ENCODE measurements around the gene GIPC1.

GIPC1 gene

GRCh38 chr19:14494411-14494810 is 1.5 kb downstream of the GIPC1 start:
- no peak for DNase-seq (ENCODE audit: low spot score)

GRCh38 chr19:14492756-14493337 is 3.1 kb downstream of the GIPC1 start:
- no peak for DNase-seq (ENCODE audit: low spot score)

GRCh38 chr19:14487370-14488125 is 8.4 kb downstream of the GIPC1 start:
- DNase-seq (ENCODE audit: low spot score): no peak

GRCh38 chr19:14482172-14482941 is 13.6 kb downstream of the GIPC1 start:
- DNase-seq (ENCODE audit: low spot score): no peak

- DNase-seq (ENCODE audit: low spot score): peak; percentile 67
These were observed 15.2 kb downstream of the GIPC1 start for GRCh38 chr19:14480700-14481079.

- DNase-seq (ENCODE audit: low spot score): peak; percentile 52
These were observed 15.8 kb downstream of the GIPC1 start for GRCh38 chr19:14479975-14480699.

GRCh38 chr19:14479309-14479974 is 16.5 kb downstream of the GIPC1 start:
- no peak for DNase-seq (ENCODE audit: low spot score)

- DNase-seq (ENCODE audit: low spot score): no peak
These were observed 17.8 kb downstream of the GIPC1 start for GRCh38 chr19:14478113-14478545.

- DNase-seq (ENCODE audit: low spot score): no peak
These were observed 18.4 kb downstream of the GIPC1 start for GRCh38 chr19:14477418-14478112.

- peak; percentile 79 for DNase-seq (ENCODE audit: low spot score)
These were observed 19.1 kb downstream of the GIPC1 start for GRCh38 chr19:14476673-14477401.

- DNase-seq (ENCODE audit: low spot score): no peak
These were observed 19.6 kb downstream of the GIPC1 start for GRCh38 chr19:14476327-14476672.

- DNase-seq (ENCODE audit: low spot score): peak; percentile 82
These were observed 20.5 kb downstream of the GIPC1 start, which contains the start of gene PTGER1 for GRCh38 chr19:14475251-14476073. PTGER1 (minus strand) TSS chr19:14475354; CDS start chr19:14474320, 1,034 bp downstream.

GRCh38 chr19:14474827-14475226 is 21.1 kb downstream of the GIPC1 start:
- DNase-seq (ENCODE audit: low spot score): no peak

GRCh38 chr19:14473978-14474578 is 21.8 kb downstream of the GIPC1 start:
- peak; percentile 39 for DNase-seq (ENCODE audit: low spot score)

GRCh38 chr19:14473073-14473977 is 22.6 kb downstream of the GIPC1 start:
- peak; percentile 21 for DNase-seq (ENCODE audit: low spot score)

- DNase-seq (ENCODE audit: low spot score): peak; percentile 57
These were observed 23.6 kb downstream of the GIPC1 start for GRCh38 chr19:14472202-14472938.

Measured in kidney tubule cell (primary cell).